GM12874 (cell line): ENCODE measurements around the gene AFAP1L2.

ENCODE experiments used
- CTCF ChIP-seq: IDR thresholded peaks from 2 replicates; pipeline ENCODE4 v1.5.1; 2011; ENCODE audit warnings: low read depth, mild to moderate bottlenecking, control low read depth, low read length, moderate library complexity; ENCODE audit not compliant: insufficient read depth

AFAP1L2 gene

GRCh38 chr10:114386452-114386851, 17.9 kb downstream of the AFAP1L2 start:
- no peak for TF ChIP-seq CTCF

GRCh38 chr10:114385557-114385956, 18.7 kb downstream of the AFAP1L2 start:
- TF ChIP-seq CTCF, result no peak

GRCh38 chr10:114384601-114385000, 19.7 kb downstream of the AFAP1L2 start:
- TF ChIP-seq CTCF, result no peak

GRCh38 chr10:114384181-114384580, 20.1 kb downstream of the AFAP1L2 start:
- TF ChIP-seq CTCF, result no peak

- TF ChIP-seq CTCF, result no peak
Measured at GRCh38 chr10:114380797-114381196, 23.5 kb downstream of the AFAP1L2 start.

- TF ChIP-seq CTCF, result no peak
Measured at GRCh38 chr10:114380060-114380459, 24.2 kb downstream of the AFAP1L2 start.

- TF ChIP-seq CTCF, result no peak
Measured at GRCh38 chr10:114379631-114380041, 24.7 kb downstream of the AFAP1L2 start.

- TF ChIP-seq CTCF, result no peak
Measured at GRCh38 chr10:114376523-114376922, 27.8 kb downstream of the AFAP1L2 start.
